HG03575 (cell line): ENCODE results near the gene RNF14.
"Not testable (repeated sequence)": the region's sequence is repeated elsewhere in the genome, so short reads cannot be mapped to it uniquely, and the experiment has no call there.

ENCODE experiments used
- ATAC-seq: cut with Tn5 transposase; IDR thresholded peaks from one replicate; pipeline ENCODE4 v1.9.1; 2021; ENCODE audit not compliant: unreplicated experiment, insufficient number of reproducible peaks, low FRiP score; ENCODE audit errors: extremely low read depth

The RNF14 gene

GRCh38 chr5:142034994-142035393 lies 66.1 kb downstream of the RNF14 start:
- ATAC-seq = no peak

- ATAC-seq = no peak
These were observed 68.0 kb downstream of the RNF14 start for GRCh38 chr5:142036918-142037317.

GRCh38 chr5:142037599-142037998 lies 68.7 kb downstream of the RNF14 start:
- ATAC-seq = not testable (repeated sequence)

- no peak for ATAC-seq
These were observed 69.8 kb downstream of the RNF14 start for GRCh38 chr5:142038735-142039134.
